ENCODE data around the gene LGR6. TPM values are rescaled to one million over a fixed set of nuclear protein-coding genes. Genes with fewer than 3 reads are reported as not detected.

The LGR6 gene
- total and polyA plus RNA-seq, 10 of the 15 experiments (the other 5 are each of a cell fraction or from before 2014, with no cell fraction given) = not detected

DNA sequence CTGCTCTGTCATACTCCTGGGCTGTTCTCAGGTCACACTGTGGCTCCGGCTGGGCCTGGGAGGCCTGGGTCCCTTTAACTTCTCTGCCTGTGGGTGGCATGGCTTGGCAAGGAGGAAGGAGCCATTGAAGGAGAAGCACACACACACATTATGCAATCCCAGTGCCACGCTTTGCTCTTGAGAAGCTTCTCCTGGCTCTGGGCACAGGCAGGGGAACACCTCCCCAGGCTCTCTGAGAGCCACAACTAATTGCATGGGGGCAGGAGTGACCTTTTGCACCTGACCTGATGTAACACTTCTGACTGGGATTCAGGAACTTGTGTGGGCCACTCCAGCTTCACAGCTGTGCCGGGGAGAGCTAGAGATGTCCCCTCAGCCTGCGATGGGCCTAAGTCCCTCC is 23.1 kb downstream of the LGR6 start (continued):
- TF ChIP-seq, protein P1, sequence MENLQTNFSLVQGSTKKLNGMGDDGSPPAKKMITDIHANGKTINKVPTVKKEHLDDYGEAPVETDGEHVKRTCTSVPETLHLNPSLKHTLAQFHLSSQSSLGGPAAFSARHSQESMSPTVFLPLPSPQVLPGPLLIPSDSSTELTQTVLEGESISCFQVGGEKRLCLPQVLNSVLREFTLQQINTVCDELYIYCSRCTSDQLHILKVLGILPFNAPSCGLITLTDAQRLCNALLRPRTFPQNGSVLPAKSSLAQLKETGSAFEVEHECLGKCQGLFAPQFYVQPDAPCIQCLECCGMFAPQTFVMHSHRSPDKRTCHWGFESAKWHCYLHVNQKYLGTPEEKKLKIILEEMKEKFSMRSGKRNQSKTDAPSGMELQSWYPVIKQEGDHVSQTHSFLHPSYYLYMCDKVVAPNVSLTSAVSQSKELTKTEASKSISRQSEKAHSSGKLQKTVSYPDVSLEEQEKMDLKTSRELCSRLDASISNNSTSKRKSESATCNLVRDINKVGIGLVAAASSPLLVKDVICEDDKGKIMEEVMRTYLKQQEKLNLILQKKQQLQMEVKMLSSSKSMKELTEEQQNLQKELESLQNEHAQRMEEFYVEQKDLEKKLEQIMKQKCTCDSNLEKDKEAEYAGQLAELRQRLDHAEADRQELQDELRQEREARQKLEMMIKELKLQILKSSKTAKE (IDR thresholded peaks at IDR 0.05; ENCODE audit: low read depth, poor library complexity, severe bottlenecking) = no peak
- TF ChIP-seq ATF7 (IDR thresholded peaks at IDR 0.05; ENCODE audit: low read depth) (no peak), CEBPB (IDR thresholded peaks at IDR 0.05; ENCODE audit: borderline replicate concordance in 1 of 2, low read depth in 2 of 2, low read length in 2 of 2) (no peak), KDM1A (IDR thresholded peaks at IDR 0.05; ENCODE audit: borderline replicate concordance) (no peak), CHD1 (IDR thresholded peaks at IDR 0.05; ENCODE audit: low read depth, low read length) (no peak), RUNX3 (IDR thresholded peaks at IDR 0.05; ENCODE audit: low read length) (no peak), EZH2 (IDR thresholded peaks at IDR 0.05; ENCODE audit: borderline replicate concordance, control insufficient read depth, low read depth, low read length) (no peak), SMARCA5 (IDR thresholded peaks at IDR 0.05) (no peak)
- TF ChIP-seq, protein P2, sequence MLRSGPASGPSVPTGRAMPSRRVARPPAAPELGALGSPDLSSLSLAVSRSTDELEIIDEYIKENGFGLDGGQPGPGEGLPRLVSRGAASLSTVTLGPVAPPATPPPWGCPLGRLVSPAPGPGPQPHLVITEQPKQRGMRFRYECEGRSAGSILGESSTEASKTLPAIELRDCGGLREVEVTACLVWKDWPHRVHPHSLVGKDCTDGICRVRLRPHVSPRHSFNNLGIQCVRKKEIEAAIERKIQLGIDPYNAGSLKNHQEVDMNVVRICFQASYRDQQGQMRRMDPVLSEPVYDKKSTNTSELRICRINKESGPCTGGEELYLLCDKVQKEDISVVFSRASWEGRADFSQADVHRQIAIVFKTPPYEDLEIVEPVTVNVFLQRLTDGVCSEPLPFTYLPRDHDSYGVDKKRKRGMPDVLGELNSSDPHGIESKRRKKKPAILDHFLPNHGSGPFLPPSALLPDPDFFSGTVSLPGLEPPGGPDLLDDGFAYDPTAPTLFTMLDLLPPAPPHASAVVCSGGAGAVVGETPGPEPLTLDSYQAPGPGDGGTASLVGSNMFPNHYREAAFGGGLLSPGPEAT (IDR thresholded peaks at IDR 0.05; ENCODE audit: low read depth) = no peak
- TF ChIP-seq, protein P3, sequence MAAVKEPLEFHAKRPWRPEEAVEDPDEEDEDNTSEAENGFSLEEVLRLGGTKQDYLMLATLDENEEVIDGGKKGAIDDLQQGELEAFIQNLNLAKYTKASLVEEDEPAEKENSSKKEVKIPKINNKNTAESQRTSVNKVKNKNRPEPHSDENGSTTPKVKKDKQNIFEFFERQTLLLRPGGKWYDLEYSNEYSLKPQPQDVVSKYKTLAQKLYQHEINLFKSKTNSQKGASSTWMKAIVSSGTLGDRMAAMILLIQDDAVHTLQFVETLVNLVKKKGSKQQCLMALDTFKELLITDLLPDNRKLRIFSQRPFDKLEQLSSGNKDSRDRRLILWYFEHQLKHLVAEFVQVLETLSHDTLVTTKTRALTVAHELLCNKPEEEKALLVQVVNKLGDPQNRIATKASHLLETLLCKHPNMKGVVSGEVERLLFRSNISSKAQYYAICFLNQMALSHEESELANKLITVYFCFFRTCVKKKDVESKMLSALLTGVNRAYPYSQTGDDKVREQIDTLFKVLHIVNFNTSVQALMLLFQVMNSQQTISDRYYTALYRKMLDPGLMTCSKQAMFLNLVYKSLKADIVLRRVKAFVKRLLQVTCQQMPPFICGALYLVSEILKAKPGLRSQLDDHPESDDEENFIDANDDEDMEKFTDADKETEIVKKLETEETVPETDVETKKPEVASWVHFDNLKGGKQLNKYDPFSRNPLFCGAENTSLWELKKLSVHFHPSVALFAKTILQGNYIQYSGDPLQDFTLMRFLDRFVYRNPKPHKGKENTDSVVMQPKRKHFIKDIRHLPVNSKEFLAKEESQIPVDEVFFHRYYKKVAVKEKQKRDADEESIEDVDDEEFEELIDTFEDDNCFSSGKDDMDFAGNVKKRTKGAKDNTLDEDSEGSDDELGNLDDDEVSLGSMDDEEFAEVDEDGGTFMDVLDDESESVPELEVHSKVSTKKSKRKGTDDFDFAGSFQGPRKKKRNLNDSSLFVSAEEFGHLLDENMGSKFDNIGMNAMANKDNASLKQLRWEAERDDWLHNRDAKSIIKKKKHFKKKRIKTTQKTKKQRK (IDR thresholded peaks at IDR 0.05; ENCODE audit: low read depth, low read length) = no peak
